Activated CD4-positive, alpha-beta T cell treated with anti-CD3 and anti-CD28 coated beads, Interleukin-2, amount 10 ng/mL, durations not matched to agents 7 days and 5 days (primary cell): ENCODE data around the gene ROBO1. TPM values are rescaled to one million over a fixed set of nuclear protein-coding genes. Genes with fewer than 3 reads are reported as not detected.
"Not testable (repeated sequence)": the region's sequence is repeated elsewhere in the genome, so short reads cannot be mapped to it uniquely, and the experiment has no call there.

Source experiments
- CTCF ChIA-PET: fragments of 350-600 bp; sonication (Branson Sonifier 250); formaldehyde crosslinking; loops from one replicate; lab custom pipeline; 2021; ENCODE audit warnings: antibody characterized with exemption; lab: Charles Lee
- POLR2A ChIA-PET: fragments of 350-600 bp; sonication (Branson Sonifier 250); formaldehyde crosslinking; loops from one replicate; lab custom pipeline; 2021; ENCODE audit warnings: antibody characterized with exemption; lab: Charles Lee
- DNase-seq: peaks from one replicate; pipeline ENCODE4 v3.0.0-alpha.2; 2020
- H3K27ac Mint-ChIP-seq: one replicate; pipeline ENCODE4 v1.8.0; 2021; ENCODE audit warnings: mild to moderate bottlenecking, moderate library complexity, mixed read lengths
- H3K27me3 Mint-ChIP-seq: one replicate; pipeline ENCODE4 v1.8.0; 2021; ENCODE audit warnings: mixed read lengths
- H3K36me3 Mint-ChIP-seq: one replicate; pipeline ENCODE4 v1.8.0; 2021; ENCODE audit warnings: low read depth, mixed read lengths
- H3K4me1 Mint-ChIP-seq: one replicate; pipeline ENCODE4 v1.8.0; 2021; ENCODE audit warnings: mixed read lengths
- H3K4me3 Mint-ChIP-seq: one replicate; pipeline ENCODE4 v1.8.0; 2021; ENCODE audit warnings: mild to moderate bottlenecking, moderate library complexity, mixed read lengths
- H3K9me3 Mint-ChIP-seq: one replicate; pipeline ENCODE4 v1.8.0; 2021; ENCODE audit warnings: mixed read lengths
- total RNA-seq, 2 experiments: library from RNA; stranded (reverse); gene quantifications; one replicate each; pipeline ENCODE4 v1.2.3, GENCODE V29; 2021

The ROBO1 gene
- under 1 TPM; 0.55 to 0.62 TPM for total RNA-seq

GRCh38 chr3:79767905-79768267 is at the start of gene ROBO1:
Gene ROBO1, minus strand, starts transcription at chr3:79767998.
- Mint-ChIP-seq H3K36me3 (no peaks in the 10 kb centered on the region), H3K9me3 (no peaks in the 10 kb centered on the region), H3K4me3 (no peak within 1 kb of the TSS), H3K27me3 (no peaks in the 10 kb centered on the region), H3K4me1 (no peaks in the 10 kb centered on the region), H3K27ac (no peak within 1 kb of the TSS)
- CTCF ChIA-PET = interaction anchor here (0.7 kb wide), 1 partner anchor 385 kb away, joined by 3 read pairs; no protein-coding TSS in a partner anchor
- POLR2A ChIA-PET = no interaction called here
- no peak for DNase-seq

- H3K36me3 Mint-ChIP-seq = no peaks in the 10 kb centered on the region
Measured at GRCh38 chr3:79817224-79817623, 49.4 kb upstream of the ROBO1 start.

GRCh38 chr3:79815478-79815877 is 47.7 kb upstream of the ROBO1 start:
- no peaks in the 10 kb centered on the region for H3K36me3 Mint-ChIP-seq
- no peaks in the 10 kb centered on the region for H3K4me1 Mint-ChIP-seq
- CTCF ChIA-PET = no interaction called here
- H3K4me3 Mint-ChIP-seq = no peak overlapping the region
- H3K27ac Mint-ChIP-seq = no peak overlapping the region
- H3K27me3 Mint-ChIP-seq = no peaks in the 10 kb centered on the region
- peaks cover 15% of the 10 kb centered on the region for H3K9me3 Mint-ChIP-seq
- no peak for DNase-seq
- POLR2A ChIA-PET = no interaction called here

More at GRCh38 chr3:79817224-79817623, 49.4 kb upstream of the ROBO1 start:
- POLR2A ChIA-PET = no interaction called here
- CTCF ChIA-PET = no interaction called here
- Mint-ChIP-seq H3K9me3 (peaks cover 15% of the 10 kb centered on the region), H3K27ac (no peak overlapping the region), H3K27me3 (no peaks in the 10 kb centered on the region), H3K4me3 (no peak overlapping the region), H3K4me1 (no peaks in the 10 kb centered on the region)
- DNase-seq = no peak

- H3K4me1 Mint-ChIP-seq = no peaks in the 10 kb centered on the region
- H3K4me3 Mint-ChIP-seq = no peak overlapping the region
- H3K9me3 Mint-ChIP-seq = peaks cover 7% of the 10 kb centered on the region
- H3K36me3 Mint-ChIP-seq = no peaks in the 10 kb centered on the region
- no peak overlapping the region for H3K27ac Mint-ChIP-seq
- POLR2A ChIA-PET = no interaction called here
- no peak for DNase-seq
- H3K27me3 Mint-ChIP-seq = no peaks in the 10 kb centered on the region
- CTCF ChIA-PET = no interaction called here
Measured at GRCh38 chr3:79810581-79810980, 42.8 kb upstream of the ROBO1 start.

- Mint-ChIP-seq H3K27me3 (no peaks in the 10 kb centered on the region), H3K4me3 (no peak overlapping the region), H3K9me3 (peaks cover 3% of the 10 kb centered on the region), H3K4me1 (no peaks in the 10 kb centered on the region), H3K27ac (no peak overlapping the region), H3K36me3 (no peaks in the 10 kb centered on the region)
- POLR2A ChIA-PET = no interaction called here
- CTCF ChIA-PET = no interaction called here
- DNase-seq = no peak
Measured at GRCh38 chr3:79810092-79810491, 42.3 kb upstream of the ROBO1 start.

- CTCF ChIA-PET = no interaction called here
- Mint-ChIP-seq H3K9me3 (peaks cover 2% of the 10 kb centered on the region), H3K4me3 (no peak overlapping the region), H3K36me3 (no peaks in the 10 kb centered on the region), H3K27ac (no peak overlapping the region), H3K27me3 (no peaks in the 10 kb centered on the region), H3K4me1 (no peaks in the 10 kb centered on the region)
- no peak for DNase-seq
- POLR2A ChIA-PET = no interaction called here
Measured at GRCh38 chr3:79809106-79809505, 41.3 kb upstream of the ROBO1 start.

GRCh38 chr3:79808515-79808914 is 40.7 kb upstream of the ROBO1 start:
- no peak overlapping the region for H3K27ac Mint-ChIP-seq
- CTCF ChIA-PET = no interaction called here
- DNase-seq = no peak
- POLR2A ChIA-PET = no interaction called here
- H3K9me3 Mint-ChIP-seq = peaks cover 2% of the 10 kb centered on the region
- no peaks in the 10 kb centered on the region for H3K36me3 Mint-ChIP-seq
- H3K27me3 Mint-ChIP-seq = no peaks in the 10 kb centered on the region
- no peak overlapping the region for H3K4me3 Mint-ChIP-seq
- no peaks in the 10 kb centered on the region for H3K4me1 Mint-ChIP-seq

- H3K9me3 Mint-ChIP-seq, CTCF ChIA-PET, H3K27ac Mint-ChIP-seq: not testable (repeated sequence)
Measured at GRCh38 chr3:79790177-79790576, 22.4 kb upstream of the ROBO1 start.

GRCh38 chr3:79773291-79773690 is 5.5 kb upstream of the ROBO1 start:
- Mint-ChIP-seq H3K27me3 (no peaks in the 10 kb centered on the region), H3K36me3 (no peaks in the 10 kb centered on the region), H3K27ac (no peak overlapping the region), H3K4me3 (no peak overlapping the region), H3K4me1 (no peaks in the 10 kb centered on the region), H3K9me3 (peaks cover 4% of the 10 kb centered on the region)
- ChIA-PET CTCF (no interaction called here), POLR2A (no interaction called here)
- no peak for DNase-seq

More at GRCh38 chr3:79790177-79790576, 22.4 kb upstream of the ROBO1 start:
- H3K36me3 Mint-ChIP-seq, H3K4me3 Mint-ChIP-seq, H3K4me1 Mint-ChIP-seq, DNase-seq, H3K27me3 Mint-ChIP-seq, POLR2A ChIA-PET: not testable (repeated sequence)

- no peaks in the 10 kb centered on the region for H3K9me3 Mint-ChIP-seq
- no peaks in the 10 kb centered on the region for H3K36me3 Mint-ChIP-seq
- ChIA-PET POLR2A (no interaction called here), CTCF (no interaction called here)
- H3K4me1 Mint-ChIP-seq = no peaks in the 10 kb centered on the region
- H3K27me3 Mint-ChIP-seq = no peaks in the 10 kb centered on the region
- no peak for DNase-seq
- H3K27ac Mint-ChIP-seq = no peak overlapping the region
- no peak overlapping the region for H3K4me3 Mint-ChIP-seq
Measured at GRCh38 chr3:79769229-79769628, 1.4 kb upstream of the ROBO1 start.

- Mint-ChIP-seq H3K36me3 (no peaks in the 10 kb centered on the region), H3K4me1 (no peaks in the 10 kb centered on the region), H3K27me3 (no peaks in the 10 kb centered on the region), H3K4me3 (no peak overlapping the region), H3K27ac (no peak overlapping the region), H3K9me3 (no peaks in the 10 kb centered on the region)
- DNase-seq = no peak
- ChIA-PET CTCF (no interaction called here), POLR2A (no interaction called here)
Measured at GRCh38 chr3:79767194-79767904, 449 bp downstream of the ROBO1 start.

GRCh38 chr3:79766496-79767193 is 1.2 kb downstream of the ROBO1 start:
- H3K9me3 Mint-ChIP-seq = no peaks in the 10 kb centered on the region
- DNase-seq = no peak
- no peak overlapping the region for H3K4me3 Mint-ChIP-seq
- no peaks in the 10 kb centered on the region for H3K4me1 Mint-ChIP-seq
- no peaks in the 10 kb centered on the region for H3K27me3 Mint-ChIP-seq
- ChIA-PET CTCF (no interaction called here), POLR2A (no interaction called here)
- H3K27ac Mint-ChIP-seq = no peak overlapping the region
- H3K36me3 Mint-ChIP-seq = no peaks in the 10 kb centered on the region

GRCh38 chr3:79765911-79766310 is 1.9 kb downstream of the ROBO1 start:
- DNase-seq = no peak
- Mint-ChIP-seq H3K36me3 (no peaks in the 10 kb centered on the region), H3K27ac (no peak overlapping the region)

More at GRCh38 chr3:79765911-79766310, 1.9 kb downstream of the ROBO1 start:
- Mint-ChIP-seq H3K27me3 (no peaks in the 10 kb centered on the region), H3K4me1 (no peaks in the 10 kb centered on the region), H3K4me3 (no peak overlapping the region), H3K9me3 (no peaks in the 10 kb centered on the region)
- ChIA-PET POLR2A (no interaction called here), CTCF (no interaction called here)
